GM12878 (cell line): Measurements from ENCODE around the gene IRS1.

Source experiments
- CBX3 ChIP-seq: fragments of 200-600 bp; sonication (generic); IDR thresholded peaks from 2 replicates; pipeline ENCODE4 v1.6.1; 2016; ENCODE audit warnings: low read depth, borderline replicate concordance
- CTCF ChIP-seq, 3 experiments: IDR thresholded peaks in 2 of 3; conservative IDR thresholded peaks in 1 of 3; 2 replicates each; pipeline ENCODE4 v1.5.1; 2011; ENCODE audit warnings: low read depth in 3 of 3, low read length in 3 of 3, mild to moderate bottlenecking in 3 of 3, control low read depth in 2 of 3, moderate library complexity in 2 of 3, inconsistent platforms in 1 of 3, mixed read lengths in 1 of 3; ENCODE audit not compliant: control insufficient read depth in 2 of 3, insufficient read depth in 1 of 3; ENCODE audit errors: extremely low read depth in 1 of 3
- MEF2A ChIP-seq: IDR thresholded peaks from 2 replicates; pipeline ENCODE4 v1.6.1; 2011; ENCODE audit warnings: low read depth, mild to moderate bottlenecking, low read length, moderate library complexity; ENCODE audit not compliant: insufficient read depth
- POLR2A ChIP-seq: IDR thresholded peaks from 2 replicates; pipeline ENCODE4 v1.6.1; 2011; ENCODE audit warnings: low read depth, mild to moderate bottlenecking, low read length

GRCh38 chr2:226694586-226695284 is 104.9 kb downstream of the IRS1 start:
- TF ChIP-seq MEF2A (no peak), CTCF (IDR thresholded peaks at IDR 0.05 in 2 of 3, conservative IDR thresholded peaks at IDR 0.05 in 1 of 3; ENCODE audit: control insufficient read depth in 2 of 3, extremely low read depth in 1 of 3, insufficient read depth in 1 of 3, low read depth in 3 of 3, low read length in 3 of 3) (no peak), POLR2A (no peak), CBX3 (no peak)
